ENCODE data around the gene SUSD5.

Gene SUSD5

DNA sequence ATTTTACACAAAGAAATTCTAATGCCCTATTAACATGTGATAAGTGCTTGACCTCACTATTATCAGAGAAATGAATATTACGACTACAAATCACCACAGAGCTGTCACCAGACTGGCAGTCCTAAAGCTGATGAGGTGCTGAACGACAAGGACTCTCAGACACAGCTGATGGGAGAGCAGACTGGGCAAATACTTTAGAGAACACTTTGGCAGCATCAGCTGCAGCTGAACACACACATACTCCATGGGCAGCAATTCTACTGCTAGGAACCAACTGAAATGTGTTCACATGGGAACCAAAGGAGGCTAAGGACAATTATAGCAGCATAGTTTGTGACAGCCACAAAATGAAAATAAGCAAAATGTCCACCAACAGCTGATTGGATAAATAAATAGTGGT lies 45.5 kb downstream of the SUSD5 start:
- H3K27ac ChIP-seq: no peak overlapping the region
- H3K4me2 ChIP-seq: no peak overlapping the region
- no peak overlapping the region for H2AFZ ChIP-seq (ENCODE audit: low read depth)
- TF ChIP-seq, protein P1, sequence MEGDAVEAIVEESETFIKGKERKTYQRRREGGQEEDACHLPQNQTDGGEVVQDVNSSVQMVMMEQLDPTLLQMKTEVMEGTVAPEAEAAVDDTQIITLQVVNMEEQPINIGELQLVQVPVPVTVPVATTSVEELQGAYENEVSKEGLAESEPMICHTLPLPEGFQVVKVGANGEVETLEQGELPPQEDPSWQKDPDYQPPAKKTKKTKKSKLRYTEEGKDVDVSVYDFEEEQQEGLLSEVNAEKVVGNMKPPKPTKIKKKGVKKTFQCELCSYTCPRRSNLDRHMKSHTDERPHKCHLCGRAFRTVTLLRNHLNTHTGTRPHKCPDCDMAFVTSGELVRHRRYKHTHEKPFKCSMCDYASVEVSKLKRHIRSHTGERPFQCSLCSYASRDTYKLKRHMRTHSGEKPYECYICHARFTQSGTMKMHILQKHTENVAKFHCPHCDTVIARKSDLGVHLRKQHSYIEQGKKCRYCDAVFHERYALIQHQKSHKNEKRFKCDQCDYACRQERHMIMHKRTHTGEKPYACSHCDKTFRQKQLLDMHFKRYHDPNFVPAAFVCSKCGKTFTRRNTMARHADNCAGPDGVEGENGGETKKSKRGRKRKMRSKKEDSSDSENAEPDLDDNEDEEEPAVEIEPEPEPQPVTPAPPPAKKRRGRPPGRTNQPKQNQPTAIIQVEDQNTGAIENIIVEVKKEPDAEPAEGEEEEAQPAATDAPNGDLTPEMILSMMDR (conservative IDR thresholded peaks at IDR 0.05; ENCODE audit: low read depth, low read length): no peak
- H3K27me3 ChIP-seq (ENCODE audit: insufficient read depth, low read depth): no peaks in the 10 kb centered on the region
- no peaks in the 10 kb centered on the region for H3K4me1 ChIP-seq (ENCODE audit: low read depth, poor library complexity, severe bottlenecking)
- no peaks in the 10 kb centered on the region for H3K36me3 ChIP-seq (ENCODE audit: insufficient read depth)
- no peaks in the 10 kb centered on the region for H3K79me2 ChIP-seq (ENCODE audit: insufficient read depth, low read depth)
- no peaks in the 10 kb centered on the region for H4K20me1 ChIP-seq (ENCODE audit: insufficient read depth)
- no peak overlapping the region for H3K4me3 ChIP-seq (IDR thresholded peaks at IDR 0.05; ENCODE audit: insufficient read depth, low read depth, low read length)
- H3K9ac ChIP-seq: no peak overlapping the region

DNA sequence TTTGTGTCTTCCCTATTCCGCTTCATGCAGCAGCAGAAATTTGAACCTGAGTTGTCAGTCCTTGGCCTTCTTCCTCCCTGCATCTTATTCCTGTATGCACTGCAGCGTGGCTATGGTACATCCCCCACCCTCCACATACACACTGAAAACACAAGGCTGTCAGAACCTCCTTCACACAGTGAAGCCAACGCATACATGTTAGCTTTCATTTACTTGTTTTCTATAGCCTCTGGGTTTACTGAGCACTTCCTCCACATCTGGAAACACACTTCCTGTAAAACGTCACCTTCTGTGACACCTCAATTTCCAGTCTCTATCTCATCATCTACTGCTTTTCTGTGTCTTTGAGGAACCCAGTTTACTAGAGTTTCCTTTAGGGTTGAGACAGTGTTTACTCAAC lies 47.0 kb downstream of the SUSD5 start:
- no peaks in the 10 kb centered on the region for H3K4me1 ChIP-seq (ENCODE audit: low read depth, poor library complexity, severe bottlenecking)
- no peaks in the 10 kb centered on the region for H3K79me2 ChIP-seq (ENCODE audit: insufficient read depth, low read depth)
- TF ChIP-seq, protein P1 (conservative IDR thresholded peaks at IDR 0.05; ENCODE audit: low read depth, low read length): no peak
- no peak overlapping the region for H3K9ac ChIP-seq
- no peaks in the 10 kb centered on the region for H3K27me3 ChIP-seq (ENCODE audit: insufficient read depth, low read depth)
- no peaks in the 10 kb centered on the region for H4K20me1 ChIP-seq (ENCODE audit: insufficient read depth)
- no peak overlapping the region for H3K4me3 ChIP-seq (IDR thresholded peaks at IDR 0.05; ENCODE audit: insufficient read depth, low read depth, low read length)
- no peak overlapping the region for H3K4me2 ChIP-seq
- no peak overlapping the region for H2AFZ ChIP-seq (ENCODE audit: low read depth)
- no peak overlapping the region for H3K27ac ChIP-seq
- H3K36me3 ChIP-seq (ENCODE audit: insufficient read depth): no peaks in the 10 kb centered on the region

DNA sequence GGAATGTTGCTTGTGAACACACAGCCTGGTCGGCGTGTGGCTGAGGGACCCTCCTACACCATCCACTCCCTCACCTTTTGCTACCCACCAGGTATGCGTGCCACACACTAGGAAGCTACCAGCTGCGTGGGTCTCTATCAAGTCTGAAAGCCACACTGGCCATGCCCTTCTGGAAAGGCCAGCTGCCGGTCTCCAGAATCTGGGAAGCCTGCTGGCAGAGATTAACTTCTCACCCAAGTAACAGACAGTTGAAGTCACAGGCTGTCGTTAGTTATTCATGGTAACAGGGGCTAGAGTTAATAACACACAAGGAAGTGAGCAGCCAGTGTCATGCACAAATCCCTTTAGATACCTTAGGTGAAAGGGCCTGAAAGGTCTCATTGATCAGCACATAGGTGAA lies 48.1 kb downstream of the SUSD5 start:
- H3K9ac ChIP-seq: no peak overlapping the region
- H3K27me3 ChIP-seq (ENCODE audit: insufficient read depth, low read depth): no peaks in the 10 kb centered on the region
- no peaks in the 10 kb centered on the region for H3K4me1 ChIP-seq (ENCODE audit: low read depth, poor library complexity, severe bottlenecking)
- H4K20me1 ChIP-seq (ENCODE audit: insufficient read depth): no peaks in the 10 kb centered on the region
- H3K36me3 ChIP-seq (ENCODE audit: insufficient read depth): no peaks in the 10 kb centered on the region
- no peak overlapping the region for H3K4me3 ChIP-seq (IDR thresholded peaks at IDR 0.05; ENCODE audit: insufficient read depth, low read depth, low read length)
- H3K79me2 ChIP-seq (ENCODE audit: insufficient read depth, low read depth): no peaks in the 10 kb centered on the region
- H2AFZ ChIP-seq (ENCODE audit: low read depth): no peak overlapping the region
- H3K4me2 ChIP-seq: no peak overlapping the region
- no peak overlapping the region for H3K27ac ChIP-seq
- TF ChIP-seq, protein P1 (conservative IDR thresholded peaks at IDR 0.05; ENCODE audit: low read depth, low read length): no peak

DNA sequence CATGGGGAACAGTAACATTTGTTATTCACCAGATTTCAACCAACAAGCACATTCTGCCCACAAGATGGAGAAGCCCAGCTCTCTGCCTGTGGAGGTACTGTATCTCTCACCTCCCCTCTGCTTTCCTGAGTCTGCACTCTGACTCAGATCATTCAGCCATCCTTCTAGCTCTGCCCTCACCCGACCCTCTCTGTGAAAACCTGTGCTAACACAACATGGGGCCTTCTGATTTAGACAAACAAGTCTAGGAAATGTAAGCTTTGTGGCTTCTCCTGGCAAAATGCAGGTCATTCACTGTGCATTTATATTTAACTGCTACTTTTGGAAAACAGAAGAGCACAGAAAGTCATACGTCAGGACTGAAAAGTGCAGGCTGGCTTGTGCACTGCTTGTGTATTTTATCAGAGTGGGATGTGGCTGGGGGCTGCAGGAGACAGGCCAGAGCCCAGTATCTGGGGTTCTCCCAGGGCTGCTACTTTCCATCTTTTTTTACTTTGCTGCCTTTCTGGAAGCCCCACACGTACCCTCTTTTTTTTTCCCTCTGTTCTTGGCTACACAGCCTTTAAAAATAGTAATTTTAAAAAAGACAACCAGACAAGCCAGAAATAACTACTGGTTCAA lies 50.8 kb downstream of the SUSD5 start:
- no peak overlapping the region for H3K9ac ChIP-seq
- no peaks in the 10 kb centered on the region for H3K27me3 ChIP-seq (ENCODE audit: insufficient read depth, low read depth)
- H3K4me3 ChIP-seq (IDR thresholded peaks at IDR 0.05; ENCODE audit: insufficient read depth, low read depth, low read length): no peak overlapping the region
- TF ChIP-seq, protein P1 (conservative IDR thresholded peaks at IDR 0.05; ENCODE audit: low read depth, low read length): no peak
- no peak overlapping the region for H2AFZ ChIP-seq (ENCODE audit: low read depth)
- H4K20me1 ChIP-seq (ENCODE audit: insufficient read depth): no peaks in the 10 kb centered on the region
- H3K4me1 ChIP-seq (ENCODE audit: low read depth, poor library complexity, severe bottlenecking): no peaks in the 10 kb centered on the region
- H3K79me2 ChIP-seq (ENCODE audit: insufficient read depth, low read depth): no peaks in the 10 kb centered on the region
- H3K4me2 ChIP-seq: no peak overlapping the region
- no peak overlapping the region for H3K27ac ChIP-seq
- no peaks in the 10 kb centered on the region for H3K36me3 ChIP-seq (ENCODE audit: insufficient read depth)
